HG03521 (cell line): ENCODE results near the gene ATXN7.
A peak's percentile ranks its signal among the peaks of the same experiment; 100 is the strongest.

Experiments used
- ATAC-seq: cut with Tn5 transposase; IDR thresholded peaks from one replicate; pipeline ENCODE4 v1.9.1; 2021; ENCODE audit warnings: mild to moderate bottlenecking, moderate library complexity; ENCODE audit not compliant: unreplicated experiment

ATXN7 gene

DNA sequence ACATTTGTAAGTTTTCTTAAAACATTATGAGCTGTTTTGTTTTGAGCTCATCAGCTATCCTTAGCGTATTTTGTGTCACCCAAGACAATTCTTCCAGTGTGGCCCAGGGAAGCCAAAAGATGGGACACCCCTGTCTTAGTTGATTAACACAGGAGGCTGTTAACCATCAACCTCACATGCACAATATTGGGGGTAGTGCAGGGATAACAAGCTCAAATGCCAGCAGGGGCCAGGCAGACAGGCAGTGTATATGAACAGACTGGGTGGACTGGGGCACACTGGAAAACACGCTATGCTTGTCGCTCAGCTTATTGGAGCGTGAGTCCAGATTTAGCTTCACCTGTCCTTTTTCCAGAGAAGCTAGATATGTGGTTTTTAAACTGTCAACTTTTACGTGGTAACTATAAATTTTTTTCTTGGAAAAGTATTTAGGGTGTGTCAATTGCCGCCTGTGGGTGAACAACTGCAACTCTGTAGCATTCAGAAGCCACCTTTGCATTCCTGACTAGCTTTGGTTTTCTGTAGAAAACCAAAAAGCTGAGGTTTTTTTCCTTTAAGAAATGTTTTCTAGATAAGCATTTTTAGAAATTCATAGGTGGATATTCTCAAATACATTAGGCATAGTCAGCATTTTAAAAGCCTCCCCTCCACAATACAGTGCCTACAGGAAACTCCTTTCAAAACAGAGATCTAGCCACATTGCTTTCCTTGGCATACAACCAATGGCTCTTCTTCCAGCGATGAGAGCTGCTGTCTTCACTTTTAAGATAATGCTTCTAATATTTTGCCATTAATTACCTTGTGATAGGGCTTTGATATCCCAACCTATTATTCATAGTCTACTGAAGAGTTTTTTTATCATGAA, 145.1 kb downstream of the ATXN7 start:
- no peak for ATAC-seq

GRCh38 chr3:64009528-64009927, 145.9 kb downstream of the ATXN7 start:
- no peak for ATAC-seq

- no peak for ATAC-seq
Observed at GRCh38 chr3:64010199-64010598, 146.5 kb downstream of the ATXN7 start.

GRCh38 chr3:64011685-64012084, 148.0 kb downstream of the ATXN7 start:
- ATAC-seq: no peak

DNA sequence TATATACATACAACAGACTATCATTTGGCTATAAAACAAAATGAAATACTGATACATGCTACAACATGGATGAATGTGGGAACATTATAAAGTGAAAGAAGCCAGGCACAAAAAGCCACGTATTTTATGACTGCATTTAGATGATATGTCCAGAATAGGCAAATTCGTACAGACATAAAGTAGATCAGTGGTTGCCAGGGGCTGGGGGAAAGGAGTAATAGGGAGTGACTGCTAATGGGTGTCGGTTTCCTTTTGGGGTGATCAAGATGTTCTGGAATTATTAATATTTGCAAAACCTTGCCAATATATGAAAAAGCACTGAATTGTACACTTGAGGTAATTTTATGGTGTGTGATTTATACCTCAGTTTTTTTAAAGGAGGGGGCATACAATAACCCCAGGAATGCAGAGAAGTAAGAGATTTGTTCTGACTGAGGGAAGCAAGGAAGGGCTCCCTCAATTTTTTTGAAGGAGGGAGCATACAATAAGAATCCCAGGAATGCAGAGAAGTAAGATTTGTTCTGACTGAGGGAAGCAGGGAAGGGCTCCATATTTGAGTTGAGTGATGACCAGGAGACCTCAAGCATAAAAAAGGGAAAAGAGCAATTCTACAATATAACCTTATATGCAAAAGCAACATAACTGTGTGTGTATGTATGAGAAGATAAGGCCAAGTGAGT, 153.4 kb downstream of the ATXN7 start:
- no peak for ATAC-seq

GRCh38 chr3:64019271-64019670, 155.6 kb downstream of the ATXN7 start:
- ATAC-seq: no peak

DNA sequence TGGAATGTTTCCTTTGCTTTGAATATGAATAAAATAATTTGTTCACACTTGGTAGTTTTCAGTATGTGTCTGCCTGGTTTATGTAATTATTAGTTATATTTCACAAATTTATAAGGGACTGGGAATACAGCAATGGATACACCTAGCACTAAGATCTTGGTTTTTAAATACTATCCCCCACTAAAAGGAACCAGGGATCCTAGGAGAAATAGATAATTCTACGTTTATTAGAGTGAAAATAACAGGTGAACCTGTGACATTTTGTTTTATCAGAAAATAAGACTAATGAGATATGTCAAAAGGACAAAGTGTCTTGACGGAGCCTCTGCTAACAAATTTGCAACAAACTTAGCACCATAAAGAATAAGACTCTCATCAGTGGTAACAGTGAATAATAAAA, 156.2 kb downstream of the ATXN7 start:
- ATAC-seq: no peak

DNA sequence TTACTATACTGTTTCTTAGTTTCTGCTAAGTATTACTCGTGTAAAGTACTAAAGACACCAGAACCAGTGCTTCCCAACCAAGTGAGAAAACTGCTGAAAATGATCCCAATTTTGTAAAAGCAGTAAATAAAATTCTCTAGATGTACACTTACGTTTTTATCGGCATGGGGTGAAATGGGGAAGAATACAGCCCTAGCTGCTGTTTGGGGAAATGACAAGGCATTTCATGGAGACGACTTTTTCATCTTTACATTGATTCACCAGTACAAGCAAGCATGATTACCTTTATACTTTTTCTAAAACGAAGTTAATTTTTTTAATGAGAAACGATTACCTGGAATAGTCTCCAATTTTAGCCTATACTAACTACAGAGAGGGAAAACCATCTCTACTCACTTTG, 158.3 kb downstream of the ATXN7 start:
- ATAC-seq: no peak

GRCh38 chr3:64022451-64023186, 159.0 kb downstream of the ATXN7 start:
- no peak for ATAC-seq

DNA sequence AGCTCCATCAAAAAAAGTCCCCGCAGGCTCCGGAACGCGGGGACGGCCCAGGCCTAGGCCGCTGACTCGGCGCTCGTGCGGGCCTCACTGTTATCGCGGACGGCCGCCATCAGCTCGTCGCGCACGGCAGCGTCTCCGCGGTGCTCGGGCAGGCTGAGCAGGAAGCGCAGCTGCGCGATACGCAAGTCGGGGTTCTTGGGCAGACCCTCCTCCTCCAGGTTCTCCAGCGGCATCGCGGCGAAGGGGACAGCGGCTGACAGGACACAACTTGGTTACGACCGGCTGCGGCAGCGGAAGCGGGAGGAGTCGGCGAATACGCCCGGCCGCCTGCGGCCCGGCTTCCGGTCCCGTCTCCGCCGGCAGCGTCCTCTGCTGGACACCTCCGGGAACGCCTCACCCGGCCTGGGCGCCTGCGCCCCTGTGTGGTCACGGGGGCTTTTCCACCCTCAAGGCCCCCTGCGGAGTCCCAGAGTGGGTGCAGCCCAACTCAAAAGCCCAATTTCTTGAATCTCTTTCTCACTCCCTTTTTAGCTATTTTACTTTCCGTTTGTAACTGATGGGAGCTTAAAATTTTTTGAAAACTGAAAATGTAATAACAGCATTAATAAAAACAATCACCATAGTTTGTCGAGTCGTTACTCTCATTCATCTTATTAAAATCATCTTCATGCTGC, 159.7 kb downstream of the ATXN7 start, which contains the start of gene PSMD6:
Gene PSMD6, minus strand, starts transcription at position 308 of the 674 bp plus-strand sequence. Its CDS starts 75 bp downstream, at position 233.
- ATAC-seq: peak; percentile 97

- ATAC-seq: peak; percentile 3
Observed at GRCh38 chr3:64023861-64024223, 160.2 kb downstream of the ATXN7 start.

- ATAC-seq: no peak
Observed at GRCh38 chr3:64026346-64026745, 162.7 kb downstream of the ATXN7 start.

- no peak for ATAC-seq
Observed at GRCh38 chr3:64027658-64028057, 164.0 kb downstream of the ATXN7 start.

DNA sequence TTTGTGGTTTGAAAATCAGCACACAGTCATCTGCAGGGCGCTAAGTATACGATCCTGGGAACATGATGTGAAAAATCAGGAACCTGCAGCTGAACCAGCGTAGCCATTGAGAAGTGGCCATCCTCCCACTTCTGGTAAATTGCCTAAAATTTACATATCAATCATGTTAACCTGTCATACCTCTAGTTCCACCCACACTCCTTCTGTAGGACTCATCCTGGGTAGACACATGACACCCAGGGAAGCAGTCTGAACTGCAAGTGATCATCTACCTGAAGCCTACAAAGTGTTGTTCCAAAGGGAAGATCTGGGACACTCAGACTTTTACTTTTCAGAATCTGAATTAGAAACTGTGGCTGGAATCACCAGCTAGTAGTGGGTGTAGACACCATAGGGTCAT, 165.1 kb downstream of the ATXN7 start:
- no peak for ATAC-seq

DNA sequence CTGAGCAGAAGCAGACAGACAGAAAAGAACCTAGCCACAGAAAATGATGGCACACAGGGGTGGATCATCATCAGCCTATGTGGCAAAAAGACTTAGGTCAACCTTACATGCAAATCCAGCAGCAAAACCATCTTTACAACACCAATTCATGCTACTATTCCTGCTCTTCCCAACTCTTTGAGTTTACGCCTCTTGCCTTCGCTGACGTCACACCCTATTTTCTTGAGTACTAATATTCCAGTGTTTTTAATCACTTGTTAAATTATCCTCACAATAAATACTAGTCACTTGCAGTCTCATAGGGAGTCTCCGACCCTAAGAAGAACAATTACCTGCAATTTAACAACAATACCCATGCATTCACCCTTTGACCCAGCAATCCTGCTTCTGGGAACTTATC, 165.6 kb downstream of the ATXN7 start:
- no peak for ATAC-seq

GRCh38 chr3:64030741-64031140, 167.1 kb downstream of the ATXN7 start:
- ATAC-seq: peak; percentile 91

DNA sequence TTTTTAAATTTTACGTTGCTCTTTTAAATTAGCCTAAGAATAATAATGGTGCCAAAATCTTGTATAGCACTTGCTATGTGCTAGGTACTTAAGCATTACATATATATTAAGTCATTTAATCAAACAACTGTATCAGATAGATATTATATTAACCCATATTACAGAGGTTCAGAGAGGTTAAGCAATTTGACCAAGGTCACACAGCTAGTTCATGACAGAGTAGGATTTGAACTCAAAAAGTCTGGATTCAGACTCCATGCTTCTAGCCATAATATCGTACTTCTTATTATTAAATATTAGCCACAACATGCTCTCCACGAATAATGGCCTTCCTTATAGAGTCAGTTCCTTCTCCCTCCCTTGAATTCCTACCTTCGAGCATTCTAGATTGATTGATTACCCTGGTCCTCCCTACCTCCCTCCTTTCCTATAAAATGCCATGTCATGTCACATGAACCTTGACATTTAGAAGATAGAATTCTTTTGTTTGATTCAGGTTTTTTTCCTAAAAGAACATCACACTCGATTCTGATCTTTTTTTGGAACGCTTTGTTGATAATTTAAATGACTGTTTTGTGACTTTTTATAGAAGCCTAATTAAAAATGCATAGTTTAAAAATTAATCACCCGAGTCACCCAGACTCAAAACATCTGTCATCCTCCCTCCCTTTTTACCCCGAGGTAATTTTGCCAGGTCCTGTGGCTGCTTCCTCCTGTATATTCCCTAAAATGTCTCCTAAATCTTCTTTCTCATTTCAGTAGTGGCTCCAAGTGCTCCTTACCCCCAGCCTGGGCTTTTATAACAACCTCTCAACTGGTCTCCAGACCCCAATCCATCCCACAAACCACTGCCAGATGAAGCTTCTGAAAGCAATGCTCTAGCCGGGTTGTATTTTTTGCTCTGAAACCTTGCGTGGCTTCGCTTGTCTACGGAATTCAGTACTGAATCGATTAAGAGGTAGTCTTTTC, 168.2 kb downstream of the ATXN7 start:
- no peak for ATAC-seq

DNA sequence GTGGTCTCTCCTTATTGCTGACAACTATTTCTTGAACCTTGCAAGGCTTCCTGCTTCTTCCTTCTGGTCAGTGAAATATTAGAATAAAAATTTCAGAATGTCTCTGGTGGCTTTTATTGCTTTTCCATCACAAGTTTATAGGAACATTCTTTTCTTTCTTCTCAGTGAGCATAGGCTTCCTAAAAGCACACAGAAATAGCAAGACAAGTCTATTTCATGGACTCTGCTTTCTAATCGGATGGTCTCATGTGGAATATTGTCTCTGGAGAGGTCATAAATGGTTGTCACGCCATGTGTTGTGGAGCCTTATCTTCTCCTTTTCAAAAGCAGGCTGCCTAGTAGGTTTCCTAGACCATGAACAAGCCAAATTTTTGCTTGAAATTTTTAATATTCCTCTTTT, 169.4 kb downstream of the ATXN7 start:
- ATAC-seq: no peak

DNA sequence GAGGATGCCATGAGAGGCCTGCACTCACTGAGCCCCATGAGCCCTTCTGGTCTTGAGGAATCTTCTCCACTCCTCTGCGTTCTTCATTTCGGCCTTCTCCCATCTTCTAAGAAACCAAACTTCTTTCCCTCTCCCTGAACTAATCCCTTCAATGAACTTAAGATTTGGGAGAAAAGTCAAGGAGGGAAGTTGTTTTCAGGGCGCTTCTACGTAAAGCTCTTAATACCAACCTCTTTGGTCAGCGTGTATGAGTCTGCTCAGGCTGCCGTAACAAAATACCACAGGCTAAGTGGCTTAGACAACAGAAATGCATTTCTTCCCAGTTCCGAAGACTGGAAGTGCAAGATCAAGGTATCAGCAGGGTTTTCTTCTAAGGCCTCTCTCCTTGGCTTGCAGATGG, 173.4 kb downstream of the ATXN7 start:
- ATAC-seq: no peak

- ATAC-seq: no peak
Observed at GRCh38 chr3:64038253-64038767, 174.6 kb downstream of the ATXN7 start.
